OCI-LY7 (cell line): ENCODE results near the gene LTBR. TPM values are rescaled to one million over a fixed set of nuclear protein-coding genes. Genes with fewer than 3 reads are reported as not detected.

Experiments
- BruUV-seq: library from RNA; stranded (reverse); fragments of 400-500 nt; replicated peaks from 2 replicates; lab custom pipeline; 2021; lab: Mats Ljungman, UMichigan
- CTCF ChIA-PET: fragments of 300-600 bp; sonication (Branson Sonifier 250); formaldehyde crosslinking; loops from one replicate; lab custom pipeline; 2022; ENCODE audit warnings: antibody characterized with exemption; ENCODE audit not compliant: unreplicated experiment; lab: Charles Lee
- POLR2A ChIA-PET: fragments of 300-600 bp; sonication (Branson Sonifier 250); formaldehyde crosslinking; loops from one replicate; lab custom pipeline; 2022; ENCODE audit warnings: antibody characterized with exemption; lab: Charles Lee
- DNase-seq: peaks from one replicate; pipeline ENCODE4 v3.0.0-alpha.2; 2015; ENCODE audit warnings: low spot score
- H2AFZ ChIP-seq: fragments of 200-600 bp; sonication (generic), shearing (Covaris generic); 2 replicates; pipeline ENCODE4 v1.6.1; 2014; ENCODE audit warnings: mild to moderate bottlenecking, antibody characterized with exemption, low read length, moderate library complexity
- H3K27ac ChIP-seq: fragments of 200-600 bp; sonication (generic); 2 replicates; pipeline ENCODE4 v1.5.1; 2014; ENCODE audit warnings: mixed run types, low read depth, mild to moderate bottlenecking, moderate library complexity, low read length, inconsistent platforms; ENCODE audit not compliant: poor library complexity, severe bottlenecking
- H3K36me3 ChIP-seq: fragments of 200-600 bp; sonication (generic); 2 replicates; pipeline ENCODE4 v1.6.1; 2014; ENCODE audit warnings: mild to moderate bottlenecking, antibody characterized with exemption, low read length, moderate library complexity, mixed read lengths; ENCODE audit not compliant: insufficient read depth
- H3K4me1 ChIP-seq: fragments of 200-600 bp; sonication (generic); 2 replicates; pipeline ENCODE4 v1.5.1; 2014; ENCODE audit warnings: mild to moderate bottlenecking, low read length; ENCODE audit not compliant: insufficient read depth, poor library complexity, severe bottlenecking
- H3K4me2 ChIP-seq: fragments of 200-600 bp; sonication (generic); 2 replicates; pipeline ENCODE4 v1.6.1; 2014; ENCODE audit warnings: mild to moderate bottlenecking, low read length
- H3K4me3 ChIP-seq: fragments of 200-600 bp; sonication (generic); 2 replicates; pipeline ENCODE4 v1.5.1; 2014; ENCODE audit warnings: mild to moderate bottlenecking, low read depth, low read length; ENCODE audit not compliant: poor library complexity, severe bottlenecking
- H3K79me2 ChIP-seq: fragments of 200-600 bp; sonication (generic); 2 replicates; pipeline ENCODE4 v1.6.1; 2016; ENCODE audit warnings: low read depth, mild to moderate bottlenecking, low read length, moderate library complexity, mixed read lengths; ENCODE audit not compliant: insufficient read depth
- H3K9me2 ChIP-seq: fragments of 200-600 bp; sonication (generic); 2 replicates; pipeline ENCODE4 v1.6.1; 2016; ENCODE audit warnings: mild to moderate bottlenecking, low read length, mixed read lengths; ENCODE audit not compliant: insufficient read depth
- H3K9me3 ChIP-seq: fragments of 200-600 bp; sonication (generic); 2 replicates; pipeline ENCODE4 v1.6.1; 2014; ENCODE audit warnings: mild to moderate bottlenecking, mixed run types, low read length, mixed read lengths
- H4K20me1 ChIP-seq: fragments of 200-600 bp; sonication (generic); 2 replicates; pipeline ENCODE4 v1.6.1; 2014; ENCODE audit warnings: mild to moderate bottlenecking, antibody characterized with exemption, low read length, moderate library complexity, mixed read lengths; ENCODE audit not compliant: insufficient read depth
- CTCF ChIP-seq: fragments of 200-600 bp; sonication (generic); conservative IDR thresholded peaks from 2 replicates; pipeline ENCODE4 v1.5.1; 2014; ENCODE audit warnings: mild to moderate bottlenecking, antibody characterized with exemption, low read length, moderate library complexity, mixed read lengths
- EZH2phosphoT487 ChIP-seq: fragments of 200-600 bp; sonication (generic); IDR thresholded peaks from 2 replicates; pipeline ENCODE4 v1.6.1; 2018; ENCODE audit warnings: low read depth, borderline replicate concordance, mild to moderate bottlenecking, mixed run types, antibody characterized with exemption, low read length, moderate library complexity, mixed read lengths
- intact Hi-C: fragments of 100-400 bp; cut with micrococcal nuclease; formaldehyde crosslinking; loops from one replicate; pipeline ENCODE4 v1.10.0; 2022; ENCODE audit not compliant: unreplicated experiment
- total RNA-seq, 2 experiments: library from RNA; depleted of rRNA in 1 of 2; stranded (reverse); fragments of >200 nt in 1 of 2; shearing (Covaris generic) in 1 of 2; gene quantifications; 2 replicates each; pipeline ENCODE4 v1.2.3, GENCODE V29; 2014 to 2022

Gene LTBR
- total RNA-seq, 2 experiments from 2014 or later, result not detected

DNA sequence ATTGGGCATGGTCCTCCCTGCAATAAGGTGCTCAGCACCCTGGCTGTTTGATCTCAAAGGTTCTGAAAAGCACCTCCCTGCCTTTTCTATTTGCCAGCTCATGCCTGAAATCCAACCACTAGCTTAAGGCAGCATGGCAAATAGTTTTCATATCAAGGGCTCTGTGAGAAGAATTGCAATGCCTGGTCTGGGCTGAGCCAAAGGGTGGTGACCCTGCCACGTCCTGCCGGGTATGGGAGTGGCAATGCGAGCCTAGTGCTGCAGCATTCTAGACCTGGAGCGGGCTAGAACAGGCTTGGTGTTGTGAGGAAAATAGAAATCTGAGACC, 6.3 kb upstream of the LTBR start:
- Histone ChIP-seq H3K4me1 (peaks cover 10% of the 10 kb centered on the region), H3K79me2 (no peaks in the 10 kb centered on the region), H3K36me3 (no peaks in the 10 kb centered on the region), H4K20me1 (no peaks in the 10 kb centered on the region), H3K4me3 (no peak overlapping the region), H3K27ac (no peak overlapping the region), H2AFZ (peak overlapping the region; percentile 75; the same call in 1 of the 2 replicates), H3K4me2 (no peak overlapping the region), H3K9me3 (no peaks in the 10 kb centered on the region), H3K9me2 (no peaks in the 10 kb centered on the region)
- BruUV-seq, result no TSS peak
- DNase-seq, result no peak
- intact Hi-C loops, result no loop called here
- TF ChIP-seq CTCF, result no peak
- no peak for TF ChIP-seq EZH2phosphoT487
- ChIA-PET POLR2A (interaction anchor here (1.2 kb wide), 1 partner anchor 10 kb away, joined by 3 read pairs; no protein-coding TSS in a partner anchor), CTCF (no interaction called here)

DNA sequence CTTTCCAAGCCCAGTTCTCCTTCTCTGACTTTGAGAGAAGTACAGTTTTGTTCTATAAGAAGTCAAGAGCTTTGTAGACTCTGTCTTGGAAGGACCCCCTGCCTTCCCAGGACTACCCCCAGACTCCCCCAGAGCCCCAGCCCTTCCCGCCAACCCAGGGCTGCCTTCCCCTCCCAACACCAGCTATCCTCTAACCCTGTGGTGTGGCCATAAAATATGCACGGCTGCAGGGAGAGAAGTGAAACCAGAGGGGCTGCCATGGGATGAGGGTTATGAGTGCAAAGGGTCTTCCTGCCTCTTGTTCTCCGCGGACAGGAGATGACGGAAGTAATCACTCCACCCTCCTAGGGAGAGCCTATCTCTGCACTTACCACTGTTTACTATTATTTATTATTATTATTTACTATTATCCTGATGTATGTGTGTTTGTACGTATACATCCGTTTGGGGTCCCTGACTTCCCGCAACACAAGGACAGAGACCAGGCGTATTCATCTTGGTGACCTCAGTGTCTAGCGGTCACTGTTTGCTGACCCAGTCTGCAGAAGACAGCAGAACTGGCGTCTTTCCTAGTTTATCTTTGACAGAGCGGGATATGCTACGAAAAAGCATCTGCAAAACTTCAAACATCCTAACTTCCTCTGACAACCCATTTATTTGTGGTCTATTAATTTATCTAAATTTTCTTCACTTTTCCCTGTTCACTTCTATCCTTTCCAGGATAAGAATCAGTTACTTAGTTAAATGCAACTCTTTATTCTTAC, 5.1 kb upstream of the LTBR start:
- no peak for DNase-seq
- ChIA-PET POLR2A (interaction anchor here (0.6 kb wide), 1 partner anchor 80 kb away, joined by 4 read pairs; no protein-coding TSS in a partner anchor), CTCF (interaction anchor here (0.5 kb wide), 1 partner anchor 95 kb away, joined by 3 read pairs; no protein-coding TSS in a partner anchor)
- intact Hi-C loops, result no loop called here
- TF ChIP-seq CTCF, result no peak
- TF ChIP-seq EZH2phosphoT487, result no peak
- Histone ChIP-seq H3K9me3 (no peaks in the 10 kb centered on the region), H3K4me2 (no peak overlapping the region), H3K4me3 (no peak overlapping the region), H3K4me1 (peaks cover 10% of the 10 kb centered on the region), H3K27ac (no peak overlapping the region), H3K36me3 (no peaks in the 10 kb centered on the region), H3K79me2 (no peaks in the 10 kb centered on the region), H2AFZ (no peak overlapping the region), H4K20me1 (no peaks in the 10 kb centered on the region), H3K9me2 (no peaks in the 10 kb centered on the region)
- BruUV-seq, result no TSS peak
